AML-193 (cell line): ENCODE measurements around the gene PRMT7.
A peak's percentile ranks its signal among the peaks of the same experiment; 100 is the strongest.

ENCODE experiments used
- DNase-seq, 2 experiments: peaks; one replicate each; lab custom pipeline; 2025; lab: John Stamatoyannopoulos, UW

Gene PRMT7

GRCh38 chr16:68310774-68311511 lies at the start of gene PRMT7, which contains the start of gene SLC7A6OS:
Gene PRMT7, plus strand, starts transcription at chr16:68311019. Its CDS starts 4,961 bp downstream, at chr16:68315980.
Gene SLC7A6OS, minus strand, starts transcription at chr16:68310946. Its CDS starts 20 bp downstream, at chr16:68310926.
- DNase-seq: peak; percentile 92 to 93

DNA sequence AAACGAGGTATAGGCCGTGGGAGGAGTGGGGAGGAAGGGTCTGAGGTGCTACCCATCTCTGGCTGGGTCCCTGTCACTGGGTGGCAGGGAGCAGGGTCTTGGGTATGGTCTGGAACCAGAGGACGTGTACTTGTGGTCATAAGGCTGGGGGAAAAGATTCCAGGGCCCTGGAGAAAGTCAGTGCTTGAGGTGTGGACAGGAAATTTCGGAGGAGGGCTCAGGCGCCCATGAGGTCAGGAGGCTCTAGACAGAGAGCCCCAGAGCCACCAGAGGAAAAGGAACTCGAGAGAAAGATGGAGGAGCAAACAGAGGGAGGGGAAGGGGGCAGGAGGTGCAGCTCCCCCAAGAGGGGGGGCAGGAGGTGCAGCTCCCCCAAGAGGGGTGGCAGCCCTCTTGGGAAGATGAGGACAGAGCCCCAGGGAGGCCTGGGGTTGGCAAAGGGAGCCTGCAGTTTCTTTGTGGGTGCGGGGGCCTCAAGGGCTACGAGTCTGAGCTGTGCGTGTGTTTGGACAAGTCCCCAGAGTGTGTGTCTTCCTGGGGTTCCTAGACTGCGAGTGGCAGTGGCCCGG lies 47.2 kb upstream of the PRMT7 start:
- DNase-seq: no peak

GRCh38 chr16:68264128-68265077 lies 46.4 kb upstream of the PRMT7 start, which contains the start of gene SLC7A6:
Gene SLC7A6, plus strand, starts transcription at chr16:68264526. Its CDS starts 10,201 bp downstream, at chr16:68274727.
- DNase-seq: peak; percentile 72 to 84

- peak; percentile 67 to 69 for DNase-seq
Observed at GRCh38 chr16:68265078-68265920, 45.5 kb upstream of the PRMT7 start.

DNA sequence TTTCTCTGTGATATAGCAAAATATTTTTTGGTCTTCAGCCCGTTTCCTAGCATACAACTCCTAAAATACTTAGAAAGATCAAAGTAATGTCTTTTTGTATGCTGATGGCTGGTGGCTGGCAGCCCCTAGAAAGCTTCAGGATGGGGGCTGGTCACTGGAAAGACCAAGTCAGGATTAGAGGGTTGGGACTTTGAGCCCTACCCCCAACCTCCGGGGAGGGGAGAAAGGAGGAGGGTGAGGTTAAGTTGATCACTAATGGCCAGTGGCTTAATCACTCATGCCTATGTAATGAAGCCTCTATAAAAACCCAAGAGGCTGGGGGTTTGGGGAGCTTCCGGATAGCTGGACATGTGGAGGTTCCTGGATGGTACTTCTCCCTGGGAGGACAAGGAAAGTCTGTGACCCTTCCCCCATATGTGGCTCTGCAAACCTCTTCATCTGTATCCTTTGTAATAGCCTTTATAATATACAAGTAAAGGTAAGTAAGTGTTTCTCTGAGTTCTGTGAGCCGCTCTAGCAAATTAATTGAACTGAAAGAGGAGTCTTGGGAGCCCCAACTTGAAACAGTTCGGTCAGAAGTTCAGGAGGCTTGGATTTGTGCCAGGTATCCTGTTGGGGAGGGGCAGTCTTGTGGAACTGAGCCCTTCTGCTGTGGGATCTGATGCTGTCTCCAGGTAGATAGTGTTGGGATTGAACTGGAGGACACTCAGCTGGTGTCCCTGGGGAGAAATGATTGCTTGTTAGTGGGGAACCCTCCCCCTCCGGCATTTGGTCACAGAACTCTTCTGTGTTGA lies 43.0 kb upstream of the PRMT7 start:
- no peak for DNase-seq

GRCh38 chr16:68269793-68270192 lies 41.0 kb upstream of the PRMT7 start:
- no peak for DNase-seq

- DNase-seq: no peak
Observed at GRCh38 chr16:68270353-68270752, 40.5 kb upstream of the PRMT7 start.

GRCh38 chr16:68272507-68273209 lies 38.2 kb upstream of the PRMT7 start:
- DNase-seq: no peak

DNA sequence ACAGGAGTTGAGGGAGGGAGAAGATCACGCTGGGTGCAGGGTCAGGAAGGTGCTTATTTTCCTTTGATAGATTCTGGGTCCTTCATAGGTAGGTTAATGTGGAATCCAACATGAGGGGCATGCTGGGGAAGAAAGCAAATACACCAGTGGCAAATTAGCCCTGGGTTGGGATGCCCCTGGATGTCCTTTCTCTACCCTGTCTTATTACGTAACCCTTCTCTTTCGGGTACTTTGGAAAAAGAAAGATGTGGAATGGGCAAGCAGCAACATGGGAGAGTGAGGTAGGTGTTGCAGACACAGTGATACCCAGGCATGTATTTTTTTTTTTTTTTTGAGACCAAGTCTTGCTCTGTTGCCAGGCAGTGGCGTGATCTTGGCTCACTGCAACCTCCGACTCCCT lies 37.4 kb upstream of the PRMT7 start:
- DNase-seq: no peak

DNA sequence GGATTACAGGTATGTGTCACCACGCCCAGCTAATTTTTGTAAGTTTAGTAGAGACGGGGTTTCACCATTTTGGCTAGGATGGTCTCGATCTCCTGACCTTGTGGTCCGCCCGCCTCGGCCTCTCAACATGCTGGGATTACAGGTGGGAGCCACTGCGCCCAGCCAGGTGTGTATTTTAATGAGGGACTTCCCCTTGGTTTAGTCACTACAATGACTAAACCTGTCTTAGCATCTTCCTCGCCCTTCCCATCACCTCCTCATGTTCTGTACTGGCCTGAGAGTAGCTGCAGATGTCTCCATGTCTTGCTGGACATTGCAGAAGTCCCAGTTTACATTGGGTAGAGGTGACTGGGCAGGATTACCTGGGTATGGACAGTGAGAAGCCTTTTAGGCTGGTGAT lies 36.9 kb upstream of the PRMT7 start:
- no peak for DNase-seq

GRCh38 chr16:68274441-68274840 lies 36.4 kb upstream of the PRMT7 start:
- DNase-seq: no peak

GRCh38 chr16:68275611-68276191 lies 35.1 kb upstream of the PRMT7 start:
- DNase-seq: no peak

DNA sequence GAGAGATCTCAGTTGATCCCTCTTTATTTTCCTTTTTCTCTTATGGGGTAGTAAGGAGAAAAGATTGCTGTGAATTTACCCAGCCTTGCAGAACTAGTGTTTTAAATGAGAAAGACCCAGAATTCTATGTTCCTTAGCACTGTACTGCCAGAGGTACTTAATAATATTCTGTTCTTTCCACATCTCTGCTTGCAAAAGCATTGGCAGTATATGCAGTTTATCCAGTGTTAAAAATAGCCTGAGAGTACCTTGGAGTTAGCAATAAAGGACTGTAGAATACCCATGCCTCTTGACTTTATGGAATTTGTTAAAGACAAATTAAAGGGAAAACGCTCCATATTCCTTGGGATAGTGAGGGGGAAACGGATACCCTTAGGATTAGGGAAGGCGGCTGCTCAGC lies 34.6 kb upstream of the PRMT7 start:
- no peak for DNase-seq

GRCh38 chr16:68279726-68280558 lies 30.9 kb upstream of the PRMT7 start:
- no peak for DNase-seq

DNA sequence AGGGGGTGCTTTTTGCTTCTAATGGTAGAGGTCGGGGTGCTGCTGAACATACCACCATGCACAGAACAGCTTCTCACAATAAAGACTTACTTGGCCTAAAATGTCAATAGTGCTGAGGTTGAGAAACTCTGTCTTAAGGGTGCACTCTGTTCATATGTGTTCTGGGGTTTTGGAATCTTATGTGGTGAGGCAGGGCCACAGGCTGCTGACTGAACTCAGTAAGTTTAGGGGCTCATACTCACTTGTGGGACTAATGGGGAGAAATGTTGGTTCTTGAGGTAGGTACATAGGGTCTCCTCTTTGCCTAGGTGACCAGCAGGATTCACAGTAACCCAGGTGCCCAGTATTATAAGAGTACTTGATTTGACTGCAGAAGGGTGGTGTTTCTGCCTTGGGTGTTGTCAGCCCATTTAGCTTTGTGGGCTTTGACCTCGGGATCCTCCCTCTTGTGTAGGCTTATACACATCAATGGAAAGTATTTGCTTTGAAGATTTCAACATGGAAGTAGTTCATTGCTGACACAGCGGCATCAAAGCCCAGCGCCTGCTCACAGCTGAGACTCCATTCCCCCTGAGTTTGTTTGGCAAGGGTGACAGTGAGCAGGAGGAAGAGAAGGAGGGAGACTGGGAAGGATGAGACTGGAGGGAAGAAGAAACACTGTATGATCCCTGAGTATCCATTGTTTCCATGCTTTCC lies 29.3 kb upstream of the PRMT7 start:
- no peak for DNase-seq

DNA sequence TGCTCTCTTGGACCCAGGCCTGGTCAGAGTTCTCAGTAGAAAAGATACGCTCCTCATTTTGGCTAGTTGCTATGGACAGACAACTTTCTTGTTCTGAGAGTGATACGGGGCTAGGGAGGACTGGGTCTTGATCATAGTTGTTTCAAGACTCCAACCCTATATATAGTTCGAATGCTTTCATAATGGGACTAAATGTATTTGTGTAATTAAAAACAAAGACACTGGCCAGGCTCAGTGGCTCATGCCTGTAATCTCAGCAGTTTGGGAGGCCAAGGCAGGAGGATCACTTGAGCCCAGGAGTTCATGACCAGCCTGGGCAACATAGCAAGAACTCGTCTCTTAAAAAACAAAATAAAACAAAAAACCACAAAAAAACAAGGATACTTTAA lies 28.8 kb upstream of the PRMT7 start:
- DNase-seq: no peak

DNA sequence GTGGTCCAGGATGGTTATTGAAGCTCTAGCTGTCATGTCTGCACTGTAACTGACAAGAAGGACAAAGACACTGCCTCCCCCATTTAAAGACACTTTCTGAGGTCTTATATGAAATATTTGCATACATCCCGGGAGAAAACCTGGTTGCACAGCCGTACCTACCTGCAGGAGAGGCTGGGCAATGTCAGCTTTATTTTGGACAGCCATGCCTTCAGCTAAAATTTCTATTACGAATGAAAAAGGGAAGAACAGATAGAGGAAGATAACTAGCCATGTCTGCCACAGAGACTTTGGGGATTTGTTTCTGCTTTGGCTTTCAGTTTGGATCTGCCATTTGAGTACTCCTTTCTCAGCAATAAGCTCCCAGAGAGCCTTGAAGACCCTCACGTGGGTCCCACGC lies 27.5 kb upstream of the PRMT7 start:
- no peak for DNase-seq
